Coronary artery (tissue), 2 donors: ENCODE results near the gene LMX1A.
A peak's percentile ranks its signal among the peaks of the same experiment; 100 is the strongest.

Experiments
- DNase-seq: peaks from one replicate; pipeline ENCODE4 v3.0.0-alpha.2; 2017; ENCODE audit warnings: low spot score
- H3K27ac ChIP-seq, 2 donors: fragments of 200-600 bp; sonication (generic); one replicate each; pipeline ENCODE4 v1.5.1; 2016 to 2019
- H3K4me3 ChIP-seq: fragments of 200-600 bp; sonication (generic); 2 replicates; pipeline ENCODE4 v1.5.1; 2016; ENCODE audit warnings: mild to moderate bottlenecking, moderate library complexity
- TF ChIP-seq, protein P1 (sequence below): fragments of 200-600 bp; sonication (generic); IDR thresholded peaks from one replicate; pipeline ENCODE4 v1.5.1; 2019; ENCODE audit warnings: antibody characterized with exemption

LMX1A gene

GRCh38 chr1:165381745-165382505 is 25.4 kb upstream of the LMX1A start:
- DNase-seq = no peak
- Histone ChIP-seq H3K27ac (no peak overlapping the region), H3K4me3 (no peak overlapping the region)
- TF ChIP-seq, protein P1, sequence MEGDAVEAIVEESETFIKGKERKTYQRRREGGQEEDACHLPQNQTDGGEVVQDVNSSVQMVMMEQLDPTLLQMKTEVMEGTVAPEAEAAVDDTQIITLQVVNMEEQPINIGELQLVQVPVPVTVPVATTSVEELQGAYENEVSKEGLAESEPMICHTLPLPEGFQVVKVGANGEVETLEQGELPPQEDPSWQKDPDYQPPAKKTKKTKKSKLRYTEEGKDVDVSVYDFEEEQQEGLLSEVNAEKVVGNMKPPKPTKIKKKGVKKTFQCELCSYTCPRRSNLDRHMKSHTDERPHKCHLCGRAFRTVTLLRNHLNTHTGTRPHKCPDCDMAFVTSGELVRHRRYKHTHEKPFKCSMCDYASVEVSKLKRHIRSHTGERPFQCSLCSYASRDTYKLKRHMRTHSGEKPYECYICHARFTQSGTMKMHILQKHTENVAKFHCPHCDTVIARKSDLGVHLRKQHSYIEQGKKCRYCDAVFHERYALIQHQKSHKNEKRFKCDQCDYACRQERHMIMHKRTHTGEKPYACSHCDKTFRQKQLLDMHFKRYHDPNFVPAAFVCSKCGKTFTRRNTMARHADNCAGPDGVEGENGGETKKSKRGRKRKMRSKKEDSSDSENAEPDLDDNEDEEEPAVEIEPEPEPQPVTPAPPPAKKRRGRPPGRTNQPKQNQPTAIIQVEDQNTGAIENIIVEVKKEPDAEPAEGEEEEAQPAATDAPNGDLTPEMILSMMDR = no peak

DNA sequence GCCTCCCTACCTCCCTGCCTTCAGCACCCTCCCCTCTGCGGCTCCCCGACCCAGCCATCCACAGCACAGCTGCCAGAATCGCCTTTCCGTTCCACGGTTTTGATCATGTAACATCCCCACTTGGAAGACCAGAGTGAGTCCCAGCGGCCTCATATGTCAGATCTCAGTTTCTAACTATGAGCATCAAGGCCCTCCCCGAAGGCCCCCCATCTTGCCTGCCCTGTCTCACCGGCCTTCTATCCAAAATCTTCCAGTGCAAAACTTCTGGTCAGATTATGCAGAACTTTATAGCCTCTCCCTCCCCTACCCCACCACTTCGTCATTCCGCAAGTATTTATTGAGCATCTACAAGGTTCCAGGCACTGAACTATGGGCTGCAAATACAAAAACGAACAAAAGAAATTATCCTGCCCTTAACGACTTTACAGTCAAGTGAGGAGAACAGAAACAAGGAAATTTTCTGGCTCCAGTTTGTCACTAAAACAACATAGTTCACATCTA is 20.3 kb upstream of the LMX1A start:
- DNase-seq = no peak
- H3K27ac ChIP-seq = peak overlapping the region; percentile 69 to 73
- TF ChIP-seq, protein P1 = no peak
- H3K4me3 ChIP-seq = peak overlapping the region; percentile 63

GRCh38 chr1:165376041-165376810 is 19.7 kb upstream of the LMX1A start:
- DNase-seq = peak; percentile 89
- Histone ChIP-seq H3K4me3 (peak overlapping the region; percentile 63), H3K27ac (peak overlapping the region; percentile 69 to 73)
- TF ChIP-seq, protein P1 = no peak

- TF ChIP-seq, protein P1 = no peak
- peak overlapping the region; percentile 69 to 73 for H3K27ac ChIP-seq
- DNase-seq = no peak
- peak overlapping the region; percentile 63 for H3K4me3 ChIP-seq
Measured at GRCh38 chr1:165375623-165376022, 19.1 kb upstream of the LMX1A start.

- Histone ChIP-seq H3K4me3 (no peak overlapping the region), H3K27ac (no peak overlapping the region)
- TF ChIP-seq, protein P1 = no peak
- DNase-seq = no peak
Measured at GRCh38 chr1:165371588-165372225, 15.2 kb upstream of the LMX1A start.

GRCh38 chr1:165369255-165369848 is 12.8 kb upstream of the LMX1A start:
- no peak overlapping the region for H3K4me3 ChIP-seq
- no peak overlapping the region for H3K27ac ChIP-seq
- DNase-seq = no peak
- TF ChIP-seq, protein P1 = peak; percentile 74
